Measurements from ENCODE around the gene IL17RA. TPM values are rescaled to one million over a fixed set of nuclear protein-coding genes. Genes with fewer than 3 reads are reported as not detected.

The IL17RA gene
- total and polyA plus RNA-seq, 2 donors (not counting 3 experiments of a cell fraction or from before 2014, with no cell fraction given): 13.0 to 19.3 TPM

DNA sequence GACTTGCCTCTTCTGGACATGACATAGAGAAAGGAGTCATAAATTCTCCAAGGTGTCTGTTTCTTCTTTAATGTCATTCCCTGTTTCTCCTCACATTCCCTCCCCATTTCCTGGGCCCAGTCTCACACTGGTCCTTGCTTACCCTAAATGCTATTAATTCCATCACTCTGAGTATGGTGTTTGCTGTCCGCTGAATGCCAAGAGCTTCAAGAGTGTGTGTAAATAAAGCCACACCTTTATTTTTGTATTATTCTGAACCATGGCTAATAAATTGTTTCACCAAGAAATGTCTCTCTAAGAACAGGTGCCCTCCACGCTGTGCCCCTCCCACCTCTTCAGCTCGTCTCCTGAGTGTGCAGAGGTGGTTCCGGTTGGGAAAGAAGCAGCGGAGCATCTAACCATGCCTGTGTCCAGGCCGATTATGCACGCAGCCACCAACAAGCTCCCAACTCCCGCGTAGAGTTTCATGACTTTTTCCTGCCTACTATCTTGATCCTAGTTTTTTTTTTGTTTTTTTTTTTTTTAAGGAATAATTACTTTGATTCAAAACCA lies 27.8 kb downstream of the IL17RA start:
- no peaks in the 10 kb centered on the region for H3K9me3 ChIP-seq (replicated peaks; ENCODE audit: control insufficient read depth, insufficient read depth, low read length)
- H3K36me3 ChIP-seq (ENCODE audit: control insufficient read depth in 2 of 2, extremely low read depth in 1 of 2, insufficient read depth in 2 of 2, low read length in 2 of 2): no peaks in the 10 kb centered on the region
- intact Hi-C loops (cut with micrococcal nuclease) (no loop called here), dilution Hi-C loops (cut with MboI; ENCODE audit: extremely low pct_ligation_motif_present, low sequenced_read_pairs) (no loop called here)
- no peaks in the 10 kb centered on the region for H3K79me2 ChIP-seq (ENCODE audit: control insufficient read depth, insufficient read depth, low read length)
- no TSS peak for BruUV-seq (replicated peaks)
- no peak overlapping the region for H3K4me3 ChIP-seq (replicated peaks in 1 of 3; ENCODE audit: insufficient read depth in 1 of 3, low read depth in 1 of 3, low read length in 3 of 3)
- TF ChIP-seq, protein P1, sequence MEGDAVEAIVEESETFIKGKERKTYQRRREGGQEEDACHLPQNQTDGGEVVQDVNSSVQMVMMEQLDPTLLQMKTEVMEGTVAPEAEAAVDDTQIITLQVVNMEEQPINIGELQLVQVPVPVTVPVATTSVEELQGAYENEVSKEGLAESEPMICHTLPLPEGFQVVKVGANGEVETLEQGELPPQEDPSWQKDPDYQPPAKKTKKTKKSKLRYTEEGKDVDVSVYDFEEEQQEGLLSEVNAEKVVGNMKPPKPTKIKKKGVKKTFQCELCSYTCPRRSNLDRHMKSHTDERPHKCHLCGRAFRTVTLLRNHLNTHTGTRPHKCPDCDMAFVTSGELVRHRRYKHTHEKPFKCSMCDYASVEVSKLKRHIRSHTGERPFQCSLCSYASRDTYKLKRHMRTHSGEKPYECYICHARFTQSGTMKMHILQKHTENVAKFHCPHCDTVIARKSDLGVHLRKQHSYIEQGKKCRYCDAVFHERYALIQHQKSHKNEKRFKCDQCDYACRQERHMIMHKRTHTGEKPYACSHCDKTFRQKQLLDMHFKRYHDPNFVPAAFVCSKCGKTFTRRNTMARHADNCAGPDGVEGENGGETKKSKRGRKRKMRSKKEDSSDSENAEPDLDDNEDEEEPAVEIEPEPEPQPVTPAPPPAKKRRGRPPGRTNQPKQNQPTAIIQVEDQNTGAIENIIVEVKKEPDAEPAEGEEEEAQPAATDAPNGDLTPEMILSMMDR (IDR thresholded peaks at IDR 0.05; ENCODE audit: extremely low read depth in 1 of 2, insufficient read depth in 1 of 2, low read depth in 1 of 2, low read length in 2 of 2): no peak
- TF ChIP-seq GATA2 (IDR thresholded peaks at IDR 0.05; ENCODE audit: insufficient read depth, insufficient read length, low read depth, low read length): no peak
- TF ChIP-seq, protein P2, sequence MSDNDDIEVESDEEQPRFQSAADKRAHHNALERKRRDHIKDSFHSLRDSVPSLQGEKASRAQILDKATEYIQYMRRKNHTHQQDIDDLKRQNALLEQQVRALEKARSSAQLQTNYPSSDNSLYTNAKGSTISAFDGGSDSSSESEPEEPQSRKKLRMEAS (IDR thresholded peaks at IDR 0.05; ENCODE audit: insufficient read depth, insufficient read length): no peak
- TF ChIP-seq JUN (IDR thresholded peaks at IDR 0.05; ENCODE audit: borderline replicate concordance, insufficient read depth, insufficient read length, low read depth): no peak
- TF ChIP-seq EZH2 (IDR thresholded peaks at IDR 0.05; ENCODE audit: borderline replicate concordance, low read depth, low read length, severe bottlenecking): no peak
- TF ChIP-seq POLR2AphosphoS5 (IDR thresholded peaks at IDR 0.05; ENCODE audit: insufficient read depth, low read depth, low read length): no peak
- no peak for TF ChIP-seq FOS (IDR thresholded peaks at IDR 0.05; ENCODE audit: borderline replicate concordance, insufficient read depth, low read length)
- no peak for TF ChIP-seq POLR2A (IDR thresholded peaks at IDR 0.05; ENCODE audit: low read depth, low read length)
- no peak for TF ChIP-seq MYC (IDR thresholded peaks at IDR 0.05; ENCODE audit: low read depth, low read length)
- CTCF ChIA-PET: interaction anchor here (2.0 to 2.7 kb wide), 2 partner anchors 54 to 389 kb away, joined by 7 to 8 read pairs; no protein-coding TSS in a partner anchor
- no peak overlapping the region for H3K4me2 ChIP-seq (ENCODE audit: insufficient read depth, low read length)
- FAIRE-seq: no peak
- DNase-seq (ENCODE audit: low read depth, low spot score): no peak
- H4K20me1 ChIP-seq (replicated peaks; ENCODE audit: control insufficient read depth, extremely low read depth, insufficient read depth, low read length): no peaks in the 10 kb centered on the region
- H3K4me1 ChIP-seq (ENCODE audit: control insufficient read depth, extremely low read depth, insufficient read depth, low read length): no peaks in the 10 kb centered on the region
- H3K27me3 ChIP-seq (ENCODE audit: control insufficient read depth in 2 of 2, insufficient read depth in 2 of 2, low read length in 2 of 2): peaks cover 0 to 4% of the 10 kb centered on the region in 2 experiments
- no peaks in the 10 kb centered on the region for H3K9me1 ChIP-seq (replicated peaks; ENCODE audit: control insufficient read depth, extremely low read depth, insufficient read depth, low read length)
- H3K9ac ChIP-seq (replicated peaks; ENCODE audit: extremely low read depth, insufficient read depth, low read length): no peak overlapping the region
- no peak overlapping the region for H3K27ac ChIP-seq (ENCODE audit: insufficient read depth, low read depth, low read length)
- POLR2A ChIA-PET: no interaction called here
- no peak overlapping the region for H2AFZ ChIP-seq (ENCODE audit: low read depth, low read length)
